LNCAP (cell line): Measurements from ENCODE around the gene TERB1.

ENCODE experiments used
- CTCF ChIP-seq: fragments of 450-650 bp; IDR thresholded peaks from 2 replicates; pipeline ENCODE4 v1.5.1; 2017; ENCODE audit warnings: mild to moderate bottlenecking

TERB1 gene

GRCh38 chr16:66720766-66721165, 80.6 kb downstream of the TERB1 start:
- no peak for TF ChIP-seq CTCF

GRCh38 chr16:66719246-66719645, 82.1 kb downstream of the TERB1 start:
- no peak for TF ChIP-seq CTCF

GRCh38 chr16:66717776-66718175, 83.6 kb downstream of the TERB1 start:
- no peak for TF ChIP-seq CTCF

- TF ChIP-seq CTCF, result no peak
These were observed 84.2 kb downstream of the TERB1 start for GRCh38 chr16:66717112-66717675.

- no peak for TF ChIP-seq CTCF
These were observed 86.6 kb downstream of the TERB1 start for GRCh38 chr16:66714654-66715307.

- TF ChIP-seq CTCF, result no peak
These were observed 87.3 kb downstream of the TERB1 start for GRCh38 chr16:66714062-66714461.

- no peak for TF ChIP-seq CTCF
These were observed 88.3 kb downstream of the TERB1 start for GRCh38 chr16:66713076-66713475.

- TF ChIP-seq CTCF, result no peak
These were observed 88.9 kb downstream of the TERB1 start for GRCh38 chr16:66712512-66712911.
